ENCODE results near the gene SDCCAG8.

The SDCCAG8 gene

GRCh38 chr1:243341074-243341473 is 85.2 kb downstream of the SDCCAG8 start:
- DNase-seq, result no peak

- DNase-seq, result peak; percentile 63
These were observed 88.4 kb downstream of the SDCCAG8 start for GRCh38 chr1:243343970-243344937.

- DNase-seq, result no peak
These were observed 89.4 kb downstream of the SDCCAG8 start for GRCh38 chr1:243345205-243345604.

- DNase-seq, result no peak
These were observed 90.2 kb downstream of the SDCCAG8 start for GRCh38 chr1:243346016-243346415.

GRCh38 chr1:243346468-243346867 is 90.6 kb downstream of the SDCCAG8 start:
- DNase-seq, result no peak

- no peak for DNase-seq
These were observed 92.5 kb downstream of the SDCCAG8 start for GRCh38 chr1:243348331-243348730.

- DNase-seq, result no peak
These were observed 93.3 kb downstream of the SDCCAG8 start for GRCh38 chr1:243349128-243349527.

- no peak for DNase-seq
These were observed 95.5 kb downstream of the SDCCAG8 start for GRCh38 chr1:243351337-243351736.

- no peak for DNase-seq
These were observed 98.8 kb downstream of the SDCCAG8 start for GRCh38 chr1:243354511-243355153.

- no peak for DNase-seq
These were observed 108.0 kb downstream of the SDCCAG8 start for GRCh38 chr1:243363832-243364231.

GRCh38 chr1:243364330-243364729 is 108.5 kb downstream of the SDCCAG8 start:
- no peak for DNase-seq

- no peak for DNase-seq
These were observed 109.0 kb downstream of the SDCCAG8 start for GRCh38 chr1:243364866-243365265.

GRCh38 chr1:243367314-243367713 is 111.5 kb downstream of the SDCCAG8 start:
- no peak for DNase-seq

GRCh38 chr1:243374412-243374811 is 118.6 kb downstream of the SDCCAG8 start:
- no peak for DNase-seq

GRCh38 chr1:243375596-243375995 is 119.8 kb downstream of the SDCCAG8 start:
- DNase-seq, result no peak

- no peak for DNase-seq
These were observed 122.8 kb downstream of the SDCCAG8 start for GRCh38 chr1:243378669-243379068.

GRCh38 chr1:243379208-243379607 is 123.4 kb downstream of the SDCCAG8 start:
- DNase-seq, result no peak

- DNase-seq, result no peak
These were observed 123.9 kb downstream of the SDCCAG8 start for GRCh38 chr1:243379706-243380105.

GRCh38 chr1:243388276-243388675 is 132.4 kb downstream of the SDCCAG8 start:
- DNase-seq, result no peak

- peak; percentile 60 for DNase-seq
These were observed 134.4 kb downstream of the SDCCAG8 start for GRCh38 chr1:243390162-243390791.

- no peak for DNase-seq
These were observed 135.5 kb downstream of the SDCCAG8 start for GRCh38 chr1:243391355-243391754.

- no peak for DNase-seq
These were observed 137.3 kb downstream of the SDCCAG8 start for GRCh38 chr1:243393096-243393495.

GRCh38 chr1:243394066-243394465 is 138.2 kb downstream of the SDCCAG8 start:
- no peak for DNase-seq
